HEK293 (cell line): ENCODE data around the gene TMEM198.

ENCODE experiments used
- CTCF ChIA-PET: fragments of 350-600 bp; formaldehyde crosslinking; extraction: SDS; loops from one replicate; lab custom pipeline; 2021; ENCODE audit warnings: antibody characterized with exemption; lab: Yijun Ruan, JAX
- POLR2A ChIA-PET: fragments of 300-600 bp; formaldehyde crosslinking; extraction: SDS; loops from one replicate; lab custom pipeline; 2020; ENCODE audit warnings: antibody characterized with exemption, inconsistent platforms; lab: Yijun Ruan, JAX
- H3K27ac ChIP-seq: fragments of 200-500 bp; sonication (Bioruptor generic); 2 replicates; pipeline ENCODE4 v1.5.1; 2014; ENCODE audit warnings: low read depth, low read length, control low read depth, inconsistent platforms; ENCODE audit errors: extremely low read depth
- H3K36me3 ChIP-seq, 2 experiments: fragments of 200-500 bp in 1 of 2; sonication (Bioruptor generic) in 1 of 2; 1 replicate in 1 of 2; 2 replicates in 1 of 2; pipeline ENCODE4 v1.5.1; 2014 to 2017; ENCODE audit warnings: inconsistent platforms in 2 of 2, low read length in 2 of 2; ENCODE audit not compliant: control insufficient read depth in 2 of 2, insufficient read depth in 1 of 2
- H3K4me1 ChIP-seq: fragments of 200-500 bp; sonication (Bioruptor generic); 2 replicates; pipeline ENCODE4 v1.5.1; 2014; ENCODE audit warnings: mild to moderate bottlenecking, low read length, inconsistent platforms; ENCODE audit not compliant: control insufficient read depth, insufficient read depth
- H3K4me3 ChIP-seq: 2 replicates; pipeline ENCODE4 v1.5.1; 2011; ENCODE audit warnings: low read depth, mild to moderate bottlenecking, control low read depth, low read length, moderate library complexity
- H3K9me3 ChIP-seq: fragments of 200-500 bp; sonication (Bioruptor generic); 2 replicates; pipeline ENCODE4 v1.5.1; 2014; ENCODE audit warnings: low read depth, low read length, inconsistent platforms; ENCODE audit not compliant: control insufficient read depth, insufficient read depth
- CTCF ChIP-seq: fragments of 450-650 bp; formaldehyde crosslinking; IDR thresholded peaks from 2 replicates; pipeline ENCODE4 v1.5.1; 2016; ENCODE audit warnings: missing biosample characterization, missing genetic modification characterization
- GLIS1 ChIP-seq: fragments of 450-650 bp; formaldehyde crosslinking; IDR thresholded peaks from 2 replicates; pipeline ENCODE4 v1.5.1; 2016; ENCODE audit warnings: missing biosample characterization, missing genetic modification characterization
- KLF17 ChIP-seq: fragments of 450-650 bp; formaldehyde crosslinking; IDR thresholded peaks from 2 replicates; pipeline ENCODE4 v1.5.1; 2016; ENCODE audit warnings: missing biosample characterization, missing genetic modification characterization
- KLF7 ChIP-seq: fragments of 450-650 bp; formaldehyde crosslinking; IDR thresholded peaks from 2 replicates; pipeline ENCODE4 v1.5.1; 2016; ENCODE audit warnings: missing biosample characterization, missing genetic modification characterization, borderline replicate concordance
- KLF8 ChIP-seq: fragments of 450-650 bp; formaldehyde crosslinking; IDR thresholded peaks from 2 replicates; pipeline ENCODE4 v1.5.1; 2016; ENCODE audit warnings: missing biosample characterization, missing genetic modification characterization
- KLF9 ChIP-seq: fragments of 450-650 bp; formaldehyde crosslinking; IDR thresholded peaks from 2 replicates; pipeline ENCODE4 v1.5.1; 2016; ENCODE audit warnings: missing biosample characterization, missing genetic modification characterization, low read depth
- OSR2 ChIP-seq: fragments of 450-650 bp; formaldehyde crosslinking; IDR thresholded peaks from 2 replicates; pipeline ENCODE4 v1.5.1; 2016; ENCODE audit warnings: missing biosample characterization, missing genetic modification characterization
- PATZ1 ChIP-seq: fragments of 450-650 bp; formaldehyde crosslinking; IDR thresholded peaks from 2 replicates; pipeline ENCODE4 v1.5.1; 2016; ENCODE audit warnings: missing biosample characterization, missing genetic modification characterization
- SP3 ChIP-seq: fragments of 450-650 bp; formaldehyde crosslinking; IDR thresholded peaks from 2 replicates; pipeline ENCODE4 v1.5.1; 2016; ENCODE audit warnings: missing biosample characterization, missing genetic modification characterization
- SP7 ChIP-seq: fragments of 450-650 bp; formaldehyde crosslinking; IDR thresholded peaks from 2 replicates; pipeline ENCODE4 v1.5.1; 2016; ENCODE audit warnings: missing biosample characterization, missing genetic modification characterization
- ZBTB48 ChIP-seq: fragments of 450-650 bp; formaldehyde crosslinking; IDR thresholded peaks from 2 replicates; pipeline ENCODE4 v1.5.1; 2016; ENCODE audit warnings: missing biosample characterization, missing genetic modification characterization
- ZFHX2 ChIP-seq: fragments of 450-650 bp; formaldehyde crosslinking; conservative IDR thresholded peaks from 2 replicates; pipeline ENCODE4 v1.5.1; 2016; ENCODE audit warnings: missing biosample characterization, missing genetic modification characterization
- ZNF10 ChIP-seq: fragments of 450-650 bp; formaldehyde crosslinking; IDR thresholded peaks from 2 replicates; pipeline ENCODE4 v1.5.1; 2017; ENCODE audit warnings: missing biosample characterization, missing genetic modification characterization
- ZNF280C ChIP-seq: fragments of 450-650 bp; formaldehyde crosslinking; IDR thresholded peaks from 2 replicates; pipeline ENCODE4 v1.5.1; 2016; ENCODE audit warnings: missing biosample characterization, missing genetic modification characterization
- ZNF335 ChIP-seq: fragments of 450-650 bp; formaldehyde crosslinking; conservative IDR thresholded peaks from 2 replicates; pipeline ENCODE4 v1.5.1; 2016; ENCODE audit warnings: missing biosample characterization, missing genetic modification characterization
- ZNF394 ChIP-seq: fragments of 450-650 bp; formaldehyde crosslinking; IDR thresholded peaks from 2 replicates; pipeline ENCODE4 v1.5.1; 2016; ENCODE audit warnings: missing biosample characterization, missing genetic modification characterization, mild to moderate bottlenecking, moderate library complexity, borderline replicate concordance
- ZNF398 ChIP-seq: fragments of 450-650 bp; formaldehyde crosslinking; IDR thresholded peaks from 2 replicates; pipeline ENCODE4 v1.5.1; 2017; ENCODE audit warnings: missing biosample characterization, missing genetic modification characterization
- ZNF629 ChIP-seq: fragments of 450-650 bp; formaldehyde crosslinking; IDR thresholded peaks from 2 replicates; pipeline ENCODE4 v1.5.1; 2017; ENCODE audit warnings: missing biosample characterization, missing genetic modification characterization
- ZNF76 ChIP-seq: fragments of 450-650 bp; formaldehyde crosslinking; IDR thresholded peaks from 2 replicates; pipeline ENCODE4; 2016; ENCODE audit warnings: low read depth, missing biosample characterization, missing genetic modification characterization, borderline replicate concordance
- ZNF777 ChIP-seq: fragments of 450-650 bp; formaldehyde crosslinking; IDR thresholded peaks from 2 replicates; pipeline ENCODE4 v1.5.1; 2017; ENCODE audit warnings: missing biosample characterization, missing genetic modification characterization, borderline replicate concordance
- ZNF792 ChIP-seq: fragments of 450-650 bp; formaldehyde crosslinking; IDR thresholded peaks from 2 replicates; pipeline ENCODE4 v1.5.1; 2016; ENCODE audit warnings: missing biosample characterization, missing genetic modification characterization
- ZSCAN5A ChIP-seq: fragments of 450-650 bp; formaldehyde crosslinking; IDR thresholded peaks from 2 replicates; pipeline ENCODE4 v1.5.1; 2016; ENCODE audit warnings: missing biosample characterization, missing genetic modification characterization

The TMEM198 gene

GRCh38 chr2:219509780-219510511, 33.9 kb upstream of the TMEM198 start:
- H3K4me3 ChIP-seq, result peak overlapping the region; percentile 25
- ChIA-PET POLR2A (interaction anchor here (0.5 to 2.0 kb wide), 6 partner anchors 10 to 262 kb away, joined by 3 to 21 read pairs (median 6); partner anchors contain the start of gene GMPPA), CTCF (interaction anchor here (0.5 to 9.5 kb wide), 30 partner anchors 9 to 1760 kb away, joined by 3 to 150 read pairs (median 4); partner anchors contain the start of genes DNPEP, GMPPA and STK16)
- peaks cover 0 to 26% of the 10 kb centered on the region in 2 experiments; a peak in 1 of 3 replicates for H3K36me3 ChIP-seq
- H3K9me3 ChIP-seq, result no peaks in the 10 kb centered on the region
- no peak overlapping the region for H3K27ac ChIP-seq
- H3K4me1 ChIP-seq, result peaks cover 2% of the 10 kb centered on the region
- TF ChIP-seq ZNF629 (tag by site-specific recombination) (no peak), KLF7 (tag by site-specific recombination) (no peak), ZNF280C (tag by site-specific recombination) (no peak), PATZ1 (peak; percentile 90), SP3 (tag by site-specific recombination) (0 out of 2 replicates have a peak, but pooled peaks have one; percentile 29), OSR2 (tag by site-specific recombination) (peak; percentile 29), ZNF394 (tag by site-specific recombination) (0 out of 2 replicates have a peak, but pooled peaks have one; percentile 9), ZFHX2 (tag by site-specific recombination) (peak; percentile 77), ZNF777 (tag by site-specific recombination) (0 out of 2 replicates have a peak, but pooled peaks have one; percentile 50), ZBTB48 (tag by site-specific recombination) (0 out of 2 replicates have a peak, but pooled peaks have one; percentile 56), SP7 (tag by site-specific recombination) (no peak; the same call in 1 of the 2 replicates), ZNF76 (tag by site-specific recombination) (peak; percentile 61), KLF8 (tag by site-specific recombination) (peak; percentile 29; the same call in 1 of the 2 replicates), CTCF (peak; percentile 87), ZNF335 (peak; percentile 45), ZNF10 (tag by site-specific recombination) (no peak), KLF17 (tag by site-specific recombination) (0 out of 2 replicates have a peak, but pooled peaks have one; percentile 15), GLIS1 (tag by site-specific recombination) (peak; percentile 78), ZNF398 (tag by site-specific recombination) (peak; percentile 61), ZSCAN5A (tag by site-specific recombination) (peak; percentile 15; the same call in 1 of the 2 replicates), ZNF792 (no peak), KLF9 (0 out of 2 replicates have a peak, but pooled peaks have one; percentile 15)
